GM21381 (cell line): Measurements from ENCODE around the gene ARHGAP26.

Experiments used
- ATAC-seq: cut with Tn5 transposase; IDR thresholded peaks from one replicate; pipeline ENCODE4 v1.9.1; 2021; ENCODE audit warnings: mild to moderate bottlenecking, moderate library complexity; ENCODE audit not compliant: unreplicated experiment

Gene ARHGAP26

GRCh38 chr5:142871363-142872193 is 101.4 kb downstream of the ARHGAP26 start:
- ATAC-seq, result no peak

GRCh38 chr5:142872217-142872616 is 102.0 kb downstream of the ARHGAP26 start:
- no peak for ATAC-seq

- no peak for ATAC-seq
Measured at GRCh38 chr5:142872795-142873194, 102.6 kb downstream of the ARHGAP26 start.

- ATAC-seq, result no peak
Measured at GRCh38 chr5:142873831-142874230, 103.7 kb downstream of the ARHGAP26 start.

GRCh38 chr5:142874540-142874939 is 104.4 kb downstream of the ARHGAP26 start:
- no peak for ATAC-seq

GRCh38 chr5:142875936-142876335 is 105.8 kb downstream of the ARHGAP26 start:
- no peak for ATAC-seq

- no peak for ATAC-seq
Measured at GRCh38 chr5:142876817-142877216, 106.6 kb downstream of the ARHGAP26 start.

GRCh38 chr5:142878111-142878510 is 107.9 kb downstream of the ARHGAP26 start:
- no peak for ATAC-seq

- no peak for ATAC-seq
Measured at GRCh38 chr5:142878638-142879037, 108.5 kb downstream of the ARHGAP26 start.

- ATAC-seq, result no peak
Measured at GRCh38 chr5:142881076-142881783, 111.1 kb downstream of the ARHGAP26 start.

GRCh38 chr5:142881784-142882126 is 111.6 kb downstream of the ARHGAP26 start:
- no peak for ATAC-seq

- no peak for ATAC-seq
Measured at GRCh38 chr5:142883025-142883424, 112.8 kb downstream of the ARHGAP26 start.

GRCh38 chr5:142883438-142883837 is 113.3 kb downstream of the ARHGAP26 start:
- no peak for ATAC-seq

GRCh38 chr5:142884029-142884428 is 113.9 kb downstream of the ARHGAP26 start:
- no peak for ATAC-seq

- ATAC-seq, result no peak
Measured at GRCh38 chr5:142886211-142886610, 116.0 kb downstream of the ARHGAP26 start.

GRCh38 chr5:142886956-142887355 is 116.8 kb downstream of the ARHGAP26 start:
- ATAC-seq, result no peak

GRCh38 chr5:142888469-142889085 is 118.4 kb downstream of the ARHGAP26 start:
- no peak for ATAC-seq

GRCh38 chr5:142892021-142892420 is 121.8 kb downstream of the ARHGAP26 start:
- ATAC-seq, result no peak

GRCh38 chr5:142894315-142894714 is 124.1 kb downstream of the ARHGAP26 start:
- no peak for ATAC-seq

- no peak for ATAC-seq
Measured at GRCh38 chr5:142894749-142895148, 124.6 kb downstream of the ARHGAP26 start.

- no peak for ATAC-seq
Measured at GRCh38 chr5:142896325-142897007, 126.3 kb downstream of the ARHGAP26 start.
